ENCODE results near the gene GNAI3. TPM values are rescaled to one million over a fixed set of nuclear protein-coding genes. Genes with fewer than 3 reads are reported as not detected.

Gene GNAI3
- polyA plus RNA-seq, 1 donor (not counting 4 experiments of a cell fraction or from before 2014, with no cell fraction given), result 14.1 TPM

DNA sequence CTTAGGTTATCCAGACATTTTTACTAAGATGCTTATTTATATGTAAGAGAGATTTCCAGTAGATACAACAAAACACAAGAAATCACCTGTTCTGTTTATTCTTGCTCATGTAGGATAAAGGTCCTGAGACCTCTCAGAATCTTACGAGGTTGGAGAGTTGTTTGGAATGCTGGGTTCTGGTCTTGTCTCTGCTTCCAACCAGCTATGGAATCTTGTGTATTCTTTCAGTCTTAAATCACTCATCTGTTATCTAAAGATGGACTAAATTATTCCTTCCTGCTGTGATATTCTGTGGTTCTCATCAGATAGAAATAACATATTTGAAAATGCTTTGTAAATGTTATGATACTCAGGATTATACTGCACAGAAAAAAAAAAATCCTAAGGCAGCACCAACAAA, 49.7 kb downstream of the GNAI3 start:
- Histone ChIP-seq H3K27ac (ENCODE audit: control insufficient read depth, insufficient read depth, low read length) (no peak overlapping the region), H2AFZ (ENCODE audit: control insufficient read depth, low read length) (no peak overlapping the region), H3K36me3 (ENCODE audit: control insufficient read depth in 2 of 2, extremely low read depth in 1 of 2, insufficient read depth in 2 of 2, low read length in 2 of 2) (peaks cover 9 to 14% of the 10 kb centered on the region in 2 experiments), H3K9me3 (ENCODE audit: control insufficient read depth, low read depth, low read length) (no peaks in the 10 kb centered on the region), H3K9ac (ENCODE audit: control insufficient read depth, extremely low read depth, insufficient read depth, low read length) (no peak overlapping the region), H3K79me2 (ENCODE audit: control insufficient read depth, insufficient read depth, low read length) (no peaks in the 10 kb centered on the region), H3K9me1 (ENCODE audit: control insufficient read depth, extremely low read depth, insufficient read depth, low read length) (no peaks in the 10 kb centered on the region), H4K20me1 (ENCODE audit: control insufficient read depth, extremely low read depth, insufficient read depth, low read length) (no peaks in the 10 kb centered on the region), H3K4me3 (ENCODE audit: control insufficient read depth in 2 of 3, extremely low read depth in 1 of 3, insufficient read depth in 2 of 3, low read depth in 1 of 3, low read length in 3 of 3) (no peak overlapping the region), H3K4me2 (ENCODE audit: control insufficient read depth, extremely low read depth, insufficient read depth, low read depth, low read length) (no peak overlapping the region), H3K27me3 (ENCODE audit: control insufficient read depth, extremely low read depth, insufficient read depth, low read length) (no peaks in the 10 kb centered on the region), H3K4me1 (ENCODE audit: control insufficient read depth, extremely low read depth, insufficient read depth, low read length) (peaks cover 15% of the 10 kb centered on the region)
- FAIRE-seq (no peak), DNase-seq (ENCODE audit: low read depth, low spot score) (no peak)
- dilution Hi-C loops (cut with MboI; ENCODE audit: extremely low pct_ligation_motif_present, low sequenced_read_pairs), result no loop called here
- no peak for TF ChIP-seq EZH2 (IDR thresholded peaks at IDR 0.05; ENCODE audit: low read length)
- TF ChIP-seq, protein P1, sequence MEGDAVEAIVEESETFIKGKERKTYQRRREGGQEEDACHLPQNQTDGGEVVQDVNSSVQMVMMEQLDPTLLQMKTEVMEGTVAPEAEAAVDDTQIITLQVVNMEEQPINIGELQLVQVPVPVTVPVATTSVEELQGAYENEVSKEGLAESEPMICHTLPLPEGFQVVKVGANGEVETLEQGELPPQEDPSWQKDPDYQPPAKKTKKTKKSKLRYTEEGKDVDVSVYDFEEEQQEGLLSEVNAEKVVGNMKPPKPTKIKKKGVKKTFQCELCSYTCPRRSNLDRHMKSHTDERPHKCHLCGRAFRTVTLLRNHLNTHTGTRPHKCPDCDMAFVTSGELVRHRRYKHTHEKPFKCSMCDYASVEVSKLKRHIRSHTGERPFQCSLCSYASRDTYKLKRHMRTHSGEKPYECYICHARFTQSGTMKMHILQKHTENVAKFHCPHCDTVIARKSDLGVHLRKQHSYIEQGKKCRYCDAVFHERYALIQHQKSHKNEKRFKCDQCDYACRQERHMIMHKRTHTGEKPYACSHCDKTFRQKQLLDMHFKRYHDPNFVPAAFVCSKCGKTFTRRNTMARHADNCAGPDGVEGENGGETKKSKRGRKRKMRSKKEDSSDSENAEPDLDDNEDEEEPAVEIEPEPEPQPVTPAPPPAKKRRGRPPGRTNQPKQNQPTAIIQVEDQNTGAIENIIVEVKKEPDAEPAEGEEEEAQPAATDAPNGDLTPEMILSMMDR (optimal IDR thresholded peaks at IDR 0.05 in 1 of 3, IDR thresholded peaks at IDR 0.05 in 1 of 3, conservative IDR thresholded peaks at IDR 0.05 in 1 of 3; ENCODE audit: extremely low read depth in 1 of 3, insufficient read depth in 2 of 3, low read length in 3 of 3), result no peak

DNA sequence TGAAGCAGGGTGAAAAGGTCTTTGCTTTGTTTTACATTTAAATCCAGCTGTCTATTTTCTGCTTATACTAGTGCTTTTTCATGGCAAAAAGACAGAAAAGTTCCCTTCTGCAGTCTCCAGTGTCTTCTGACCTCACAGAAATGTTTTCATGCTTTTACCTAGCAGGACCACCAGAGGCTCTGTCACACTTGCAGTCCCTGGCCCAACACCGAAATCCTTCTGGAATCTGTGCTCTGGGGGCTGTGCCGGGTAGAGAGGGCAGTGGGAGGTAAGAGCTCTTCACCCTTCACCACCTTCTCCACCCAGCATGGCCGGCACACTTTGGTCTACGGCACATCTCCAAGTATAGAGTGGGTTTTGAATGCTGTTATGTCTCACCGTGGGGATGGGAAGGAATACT, 50.2 kb downstream of the GNAI3 start:
- no peak for DNase-seq (ENCODE audit: low read depth, low spot score)
- no peak for TF ChIP-seq EZH2 (IDR thresholded peaks at IDR 0.05; ENCODE audit: low read length)
- TF ChIP-seq, protein P1 (optimal IDR thresholded peaks at IDR 0.05 in 1 of 3, IDR thresholded peaks at IDR 0.05 in 1 of 3, conservative IDR thresholded peaks at IDR 0.05 in 1 of 3; ENCODE audit: extremely low read depth in 1 of 3, insufficient read depth in 2 of 3, low read length in 3 of 3), result peak in 1 of 3 experiments; percentile 13
- no peaks in the 10 kb centered on the region for H3K27me3 ChIP-seq (ENCODE audit: control insufficient read depth, extremely low read depth, insufficient read depth, low read length)
- no peaks in the 10 kb centered on the region for H4K20me1 ChIP-seq (ENCODE audit: control insufficient read depth, extremely low read depth, insufficient read depth, low read length)
- H3K9me3 ChIP-seq (ENCODE audit: control insufficient read depth, low read depth, low read length), result no peaks in the 10 kb centered on the region
- no peak overlapping the region for H3K4me3 ChIP-seq (ENCODE audit: control insufficient read depth in 2 of 3, extremely low read depth in 1 of 3, insufficient read depth in 2 of 3, low read depth in 1 of 3, low read length in 3 of 3)
- peaks cover 8 to 9% of the 10 kb centered on the region in 2 experiments for H3K36me3 ChIP-seq (ENCODE audit: control insufficient read depth in 2 of 2, extremely low read depth in 1 of 2, insufficient read depth in 2 of 2, low read length in 2 of 2)
- H3K27ac ChIP-seq (ENCODE audit: control insufficient read depth, insufficient read depth, low read length), result no peak overlapping the region
- no peak overlapping the region for H3K9ac ChIP-seq (ENCODE audit: control insufficient read depth, extremely low read depth, insufficient read depth, low read length)
- H3K79me2 ChIP-seq (ENCODE audit: control insufficient read depth, insufficient read depth, low read length), result no peaks in the 10 kb centered on the region
- dilution Hi-C loops (cut with MboI; ENCODE audit: extremely low pct_ligation_motif_present, low sequenced_read_pairs), result no loop called here
- peaks cover 15% of the 10 kb centered on the region for H3K4me1 ChIP-seq (ENCODE audit: control insufficient read depth, extremely low read depth, insufficient read depth, low read length)
- no peaks in the 10 kb centered on the region for H3K9me1 ChIP-seq (ENCODE audit: control insufficient read depth, extremely low read depth, insufficient read depth, low read length)
- no peak overlapping the region for H2AFZ ChIP-seq (ENCODE audit: control insufficient read depth, low read length)
- FAIRE-seq, result no peak
- H3K4me2 ChIP-seq (ENCODE audit: control insufficient read depth, extremely low read depth, insufficient read depth, low read depth, low read length), result no peak overlapping the region
